Stomach (tissue), 4 donors: ENCODE data around the gene XPO6.

Experiments used
- CTCF ChIP-seq, 7 experiments: fragments of 450-650 bp in 4 of 7; fragments of 200-600 bp in 3 of 7; sonication (generic) in 3 of 7; IDR thresholded peaks; one replicate each; pipeline ENCODE4 v1.5.1; 2016 to 2019; ENCODE audit warnings: antibody characterized with exemption in 7 of 7, control low read depth in 2 of 7, mild to moderate bottlenecking in 1 of 7
- POLR2A ChIP-seq, 4 donors: fragments of 450-650 bp; IDR thresholded peaks; one replicate each; pipeline ENCODE4 v1.6.1; 2016; ENCODE audit warnings: antibody characterized with exemption in 4 of 4, control low read depth in 2 of 4, mild to moderate bottlenecking in 1 of 4, moderate library complexity in 1 of 4

- TF ChIP-seq CTCF (IDR thresholded peaks at IDR 0.05): peak in 4 of 7 experiments; percentile 14 to 39 (median 28)
- TF ChIP-seq POLR2A (IDR thresholded peaks at IDR 0.05): no peak
Observed at GRCh38 chr16:28218109-28218508, 6.3 kb upstream of the XPO6 start.
